K562 (cell line): ENCODE results near the gene SKAP1. TPM values are rescaled to one million over a fixed set of nuclear protein-coding genes. Genes with fewer than 3 reads are reported as not detected.

ENCODE experiments used
- BACH1 ChIP-seq: fragments of 200-800 bp; sonication (Bioruptor generic); IDR thresholded peaks from 2 replicates; pipeline ENCODE4 v1.6.1; 2016; ENCODE audit warnings: missing genetic modification characterization, missing compliant biosample characterization
- BDP1 ChIP-seq: IDR thresholded peaks from 3 replicates; pipeline ENCODE4 v1.6.1; 2011; ENCODE audit not compliant: insufficient read length, insufficient read depth
- BRD4 ChIP-seq: fragments of 200-600 bp; sonication (generic); IDR thresholded peaks from 2 replicates; pipeline ENCODE4 v1.6.1; 2017; ENCODE audit warnings: inconsistent platforms
- FOXJ3 ChIP-seq: sonication (generic); formaldehyde crosslinking; IDR thresholded peaks from 2 replicates; pipeline ENCODE4 v1.4.0; 2020; ENCODE audit warnings: mild to moderate bottlenecking, missing genetic modification reagents
- FOXM1 ChIP-seq, 2 experiments: fragments of 450-650 bp in 1 of 2; sonication (generic) in 1 of 2; formaldehyde crosslinking in 1 of 2; IDR thresholded peaks; 2 replicates each; pipeline versions ENCODE4 v1.6.1 to v1.9.0; 2017 to 2022; ENCODE audit warnings: low read depth in 2 of 2, mild to moderate bottlenecking in 2 of 2, missing genetic modification reagents in 1 of 2, moderate library complexity in 1 of 2
- GATAD2A ChIP-seq: fragments of 450-650 bp; IDR thresholded peaks from 2 replicates; pipeline ENCODE4 v1.6.1; 2017
- KAT8 ChIP-seq: fragments of 450-650 bp; IDR thresholded peaks from 2 replicates; pipeline ENCODE4 v1.6.1; 2016; ENCODE audit warnings: low read depth, mild to moderate bottlenecking
- NCOA2 ChIP-seq, 2 experiments: fragments of 450-650 bp; IDR thresholded peaks; 2 replicates each; pipeline ENCODE4 v1.6.1; 2018; ENCODE audit warnings: mild to moderate bottlenecking in 2 of 2, moderate library complexity in 1 of 2; ENCODE audit not compliant: partially characterized antibody in 2 of 2
- NFIC ChIP-seq: fragments of 450-650 bp; IDR thresholded peaks from 2 replicates; pipeline ENCODE4 v1.6.1; 2017; ENCODE audit warnings: mild to moderate bottlenecking, inconsistent platforms
- RBM34 ChIP-seq: fragments of 200-400 bp; formaldehyde crosslinking; IDR thresholded peaks from 2 replicates; pipeline ENCODE4 v1.6.1; 2018; ENCODE audit warnings: low read length, borderline replicate concordance; ENCODE audit not compliant: insufficient read depth
- SAFB ChIP-seq: fragments of 200-400 bp; formaldehyde crosslinking; IDR thresholded peaks from 2 replicates; pipeline ENCODE4 v1.6.1; 2017; ENCODE audit warnings: low read depth, low read length, borderline replicate concordance
- SMAD1 ChIP-seq: fragments of 150-350 bp; IDR thresholded peaks from 2 replicates; pipeline ENCODE4 v1.6.1; 2014; ENCODE audit warnings: low read length, low read depth; ENCODE audit not compliant: partially characterized antibody
- THRAP3 ChIP-seq: fragments of 450-650 bp; IDR thresholded peaks from 2 replicates; pipeline ENCODE4 v1.6.1; 2016; ENCODE audit warnings: mild to moderate bottlenecking, inconsistent platforms, borderline replicate concordance
- ZFPM2 ChIP-seq: fragments of 250-450 bp; sonication (Bioruptor Pico); IDR thresholded peaks from 2 replicates; pipeline ENCODE4 v1.5.1; 2022; ENCODE audit warnings: mild to moderate bottlenecking
- ZNF121 ChIP-seq: sonication (generic); formaldehyde crosslinking; conservative IDR thresholded peaks from 2 replicates; pipeline ENCODE4 v1.8.0; 2022; ENCODE audit warnings: missing genetic modification reagents
- ZNF707 ChIP-seq: fragments of 250-450 bp; sonication (Bioruptor Pico); conservative IDR thresholded peaks from 2 replicates; pipeline ENCODE4 v1.8.0; 2022; ENCODE audit warnings: inconsistent platforms, mild to moderate bottlenecking, moderate library complexity
- polyA plus RNA-seq, 8 experiments: library from polyadenylated mRNA; depleted of rRNA in 4 of 8; stranded (reverse) in 5 of 8; unstranded in 3 of 8; fragments of >200 nt; fragmentation: Nextera tagmentation in 2 of 8; fragmentation: Illumina TruSeq in 1 of 8; extraction: Ambion mirVana in 2 of 8; extraction: Trizol in 1 of 8; gene quantifications; 2 replicates each; pipeline versions ENCODE4 v1.2.1 to v1.2.3, GENCODE V29; 2011 to 2014; ENCODE audit warnings: inconsistent platforms in 1 of 8, missing spikeins in 1 of 8
- total RNA-seq, 7 experiments: library from RNA; depleted of rRNA in 6 of 7; stranded (reverse); fragments of >200 nt in 6 of 7; fragmentation: Illumina TruSeq in 2 of 7; extraction: Trizol in 2 of 7; gene quantifications; 2 replicates each; pipeline versions ENCODE4 v1.2.1 to v1.2.3, GENCODE V29; 2011 to 2021; ENCODE audit warnings: low replicate concordance in 1 of 7
- TF ChIP-seq, protein P1 (sequence below): fragments of 450-650 bp; IDR thresholded peaks from 2 replicates; pipeline ENCODE4 v1.6.1; 2016; ENCODE audit warnings: antibody characterized with exemption
- TF ChIP-seq, protein P2 (sequence below), 2 experiments: fragments of 450-650 bp; formaldehyde crosslinking in 1 of 2; IDR thresholded peaks; 2 replicates each; pipeline versions ENCODE4 v1.4.0 to v1.6.1; 2014 to 2020; ENCODE audit warnings: mild to moderate bottlenecking in 2 of 2, borderline replicate concordance in 1 of 2, low read depth in 1 of 2

The SKAP1 gene
- total and polyA plus RNA-seq, 9 of the 15 experiments (the other 6 are each of a cell fraction or from before 2014, with no cell fraction given): 0.06 to 0.80 (median 0.10) TPM; not detected in 4

- TF ChIP-seq, protein P1, sequence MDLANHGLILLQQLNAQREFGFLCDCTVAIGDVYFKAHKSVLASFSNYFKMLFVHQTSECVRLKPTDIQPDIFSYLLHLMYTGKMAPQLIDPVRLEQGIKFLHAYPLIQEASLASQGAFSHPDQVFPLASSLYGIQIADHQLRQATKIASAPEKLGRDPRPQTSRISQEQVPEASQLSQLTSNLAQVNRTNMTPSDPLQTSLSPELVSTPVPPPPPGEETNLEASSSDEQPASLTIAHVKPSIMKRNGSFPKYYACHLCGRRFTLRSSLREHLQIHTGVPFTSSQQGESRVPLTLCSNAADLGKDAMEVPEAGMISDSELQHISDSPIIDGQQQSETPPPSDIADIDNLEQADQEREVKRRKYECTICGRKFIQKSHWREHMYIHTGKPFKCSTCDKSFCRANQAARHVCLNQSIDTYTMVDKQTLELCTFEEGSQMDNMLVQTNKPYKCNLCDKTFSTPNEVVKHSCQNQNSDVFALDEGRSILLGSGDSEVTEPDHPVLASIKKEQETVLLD: no peak
- TF ChIP-seq BRD4 (no peak), KAT8 (no peak), NCOA2 (IDR thresholded peaks at IDR 0.05; ENCODE audit: partially characterized antibody in 2 of 2) (no peak), ZFPM2 (no peak), FOXM1 (IDR thresholded peaks at IDR 0.05; ENCODE audit: low read depth) (peak; percentile 37; the same call in 1 of the 2 replicates), FOXM1 (CRISPR knock-in tag; IDR thresholded peaks at IDR 0.05; ENCODE audit: low read depth) (no peak), ZNF707 (no peak), ZNF121 (CRISPR knock-in tag) (no peak), GATAD2A (no peak), BACH1 (tag) (no peak), RBM34 (no peak), SMAD1 (no peak), THRAP3 (no peak), FOXJ3 (CRISPR knock-in tag) (no peak), BDP1 (no peak), NFIC (no peak), SAFB (no peak)
- TF ChIP-seq, protein P2, sequence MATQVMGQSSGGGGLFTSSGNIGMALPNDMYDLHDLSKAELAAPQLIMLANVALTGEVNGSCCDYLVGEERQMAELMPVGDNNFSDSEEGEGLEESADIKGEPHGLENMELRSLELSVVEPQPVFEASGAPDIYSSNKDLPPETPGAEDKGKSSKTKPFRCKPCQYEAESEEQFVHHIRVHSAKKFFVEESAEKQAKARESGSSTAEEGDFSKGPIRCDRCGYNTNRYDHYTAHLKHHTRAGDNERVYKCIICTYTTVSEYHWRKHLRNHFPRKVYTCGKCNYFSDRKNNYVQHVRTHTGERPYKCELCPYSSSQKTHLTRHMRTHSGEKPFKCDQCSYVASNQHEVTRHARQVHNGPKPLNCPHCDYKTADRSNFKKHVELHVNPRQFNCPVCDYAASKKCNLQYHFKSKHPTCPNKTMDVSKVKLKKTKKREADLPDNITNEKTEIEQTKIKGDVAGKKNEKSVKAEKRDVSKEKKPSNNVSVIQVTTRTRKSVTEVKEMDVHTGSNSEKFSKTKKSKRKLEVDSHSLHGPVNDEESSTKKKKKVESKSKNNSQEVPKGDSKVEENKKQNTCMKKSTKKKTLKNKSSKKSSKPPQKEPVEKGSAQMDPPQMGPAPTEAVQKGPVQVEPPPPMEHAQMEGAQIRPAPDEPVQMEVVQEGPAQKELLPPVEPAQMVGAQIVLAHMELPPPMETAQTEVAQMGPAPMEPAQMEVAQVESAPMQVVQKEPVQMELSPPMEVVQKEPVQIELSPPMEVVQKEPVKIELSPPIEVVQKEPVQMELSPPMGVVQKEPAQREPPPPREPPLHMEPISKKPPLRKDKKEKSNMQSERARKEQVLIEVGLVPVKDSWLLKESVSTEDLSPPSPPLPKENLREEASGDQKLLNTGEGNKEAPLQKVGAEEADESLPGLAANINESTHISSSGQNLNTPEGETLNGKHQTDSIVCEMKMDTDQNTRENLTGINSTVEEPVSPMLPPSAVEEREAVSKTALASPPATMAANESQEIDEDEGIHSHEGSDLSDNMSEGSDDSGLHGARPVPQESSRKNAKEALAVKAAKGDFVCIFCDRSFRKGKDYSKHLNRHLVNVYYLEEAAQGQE (IDR thresholded peaks at IDR 0.05; ENCODE audit: borderline replicate concordance): no peak
- TF ChIP-seq, protein P2 (CRISPR knock-in tag; IDR thresholded peaks at IDR 0.05; ENCODE audit: low read depth): no peak
Measured at GRCh38 chr17:48246612-48247011, 183.4 kb downstream of the SKAP1 start (continued).
